H1 (cell line): ENCODE results near the gene CAPN9. TPM values are rescaled to one million over a fixed set of nuclear protein-coding genes. Genes with fewer than 3 reads are reported as not detected.

ENCODE experiments used
- BCL11A ChIP-seq, 2 experiments: IDR thresholded peaks; one replicate each; pipeline ENCODE4 v1.6.1; 2011; ENCODE audit warnings: low read depth in 2 of 2, low read length in 2 of 2, mild to moderate bottlenecking in 2 of 2
- HDAC6 ChIP-seq: IDR thresholded peaks from one replicate; pipeline ENCODE4 v1.7.1; 2012; ENCODE audit warnings: low read depth, mild to moderate bottlenecking, inconsistent platforms, low read length, moderate library complexity
- RXRA ChIP-seq: IDR thresholded peaks from 2 replicates; pipeline ENCODE4 v1.6.1; 2011; ENCODE audit warnings: low read depth, mild to moderate bottlenecking, low read length, moderate library complexity; ENCODE audit not compliant: insufficient read depth
- polyA plus RNA-seq, 7 experiments: library from polyadenylated mRNA; depleted of rRNA in 3 of 7; stranded (reverse) in 5 of 7; unstranded in 2 of 7; fragments of >200 nt in 5 of 7; fragments of 200-250 nt in 2 of 7; gene quantifications; 1 replicate in 5 of 7; 2 replicates in 1 of 7; 4 replicates in 1 of 7; pipeline versions ENCODE4 v1.2.1 to v1.2.3, GENCODE V29; 2011 to 2013; ENCODE audit warnings: missing spikeins in 2 of 7, mixed read lengths in 2 of 7
- total RNA-seq: library from RNA; stranded (reverse); fragmentation: NEBNext Ultra II Directional; extraction: Animal tissue kit (Norgen Biotek cat#: 25700); gene quantifications from 2 replicates; pipeline ENCODE4 v1.2.1, GENCODE V29; 2021

The CAPN9 gene
- total and polyA plus RNA-seq, 2 of the 8 experiments (the other 6 are each of a cell fraction or from before 2014, with no cell fraction given): 0.22 to 0.76 TPM

DNA sequence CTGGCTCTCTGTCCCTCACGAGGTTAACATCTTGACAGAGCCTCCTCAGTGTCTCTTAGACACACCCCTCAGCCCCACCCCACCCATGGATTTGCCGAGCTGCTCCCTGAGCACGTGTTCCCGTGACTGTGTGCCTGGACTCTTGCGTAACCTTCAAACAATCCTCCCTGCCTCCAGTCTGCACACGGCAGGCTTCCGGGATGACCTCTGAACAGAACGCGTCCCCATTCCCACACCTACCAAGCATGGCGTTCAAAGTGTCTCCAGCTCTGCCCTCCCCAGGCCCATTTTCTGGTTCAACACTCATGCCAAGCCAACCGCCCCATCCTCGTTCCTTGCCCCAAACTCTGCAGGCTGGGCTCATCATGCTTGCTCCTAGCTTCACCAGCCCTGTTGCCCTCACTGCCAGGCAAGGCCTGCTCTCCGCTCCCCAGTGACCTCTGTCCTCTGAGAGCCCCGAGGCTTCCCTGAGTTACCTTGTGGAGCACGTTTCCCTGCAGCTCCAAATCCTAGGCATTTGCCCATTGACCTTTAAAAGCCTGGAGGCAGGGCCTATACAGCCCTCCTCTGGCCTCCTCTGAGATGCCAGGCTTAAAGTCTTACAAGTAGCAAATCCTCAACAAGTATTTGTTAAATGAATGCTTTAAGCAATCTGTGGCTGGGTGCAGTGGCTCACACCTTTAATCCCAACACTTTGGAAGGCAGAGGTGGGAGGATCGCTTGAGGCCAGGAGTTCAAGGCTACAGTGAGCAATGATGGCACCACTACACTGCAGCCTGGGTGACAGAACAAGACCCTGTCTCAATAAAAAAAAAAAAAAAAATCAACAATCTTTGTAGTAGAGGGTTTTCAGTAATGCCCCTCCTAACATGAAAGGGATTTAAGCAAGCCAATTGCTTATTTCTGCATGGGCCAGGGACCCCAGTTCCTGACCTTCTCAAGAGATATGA is 38.3 kb upstream of the CAPN9 start (continued):
- TF ChIP-seq BCL11A (IDR thresholded peaks at IDR 0.05; ENCODE audit: low read depth in 2 of 2, low read length in 2 of 2): no peak
- no peak for TF ChIP-seq HDAC6
- TF ChIP-seq RXRA: no peak
